OCI-LY3 (cell line): ENCODE data around the gene CRIM1.

Source experiments
- H2AFZ ChIP-seq: fragments of 200-600, 300-600 bp; shearing (Covaris generic); 2 replicates; pipeline ENCODE4 v1.6.0; 2014; ENCODE audit warnings: antibody characterized with exemption, low read depth, low read length
- H3K27ac ChIP-seq: fragments of 200-600, 300-600 bp; sonication (generic); 2 replicates; pipeline ENCODE4 v1.5.1; 2014; ENCODE audit warnings: mild to moderate bottlenecking, low read length, moderate library complexity, mixed read lengths
- H3K27me3 ChIP-seq: fragments of 200-600, 300-600 bp; sonication (generic); 2 replicates; pipeline ENCODE4 v1.6.1; 2014; ENCODE audit warnings: low read depth, low read length, mixed read lengths
- H3K36me3 ChIP-seq: fragments of 200-600, 300-600 bp; sonication (generic); replicated peaks from 2 replicates; pipeline ENCODE3; 2014; ENCODE audit warnings: low read depth, low read length, mixed read lengths
- H3K4me1 ChIP-seq: fragments of 300-600, 200-600 bp; sonication (generic); 2 replicates; pipeline ENCODE4 v1.6.1; 2014; ENCODE audit warnings: low read length, mixed read lengths
- H3K4me2 ChIP-seq: fragments of 200-600, 300-600 bp; sonication (generic); 2 replicates; pipeline ENCODE4 v1.6.1; 2014; ENCODE audit warnings: low read length, mixed read lengths
- H3K4me3 ChIP-seq: fragments of 300-600, 200-600 bp; sonication (generic); 2 replicates; pipeline ENCODE4 v1.5.1; 2014; ENCODE audit warnings: antibody characterized with exemption, mild to moderate bottlenecking, low read length, moderate library complexity
- H3K79me2 ChIP-seq: fragments of 300-600, 200-600 bp; shearing (Covaris generic); 2 replicates; pipeline ENCODE4 v1.6.1; 2014; ENCODE audit warnings: mild to moderate bottlenecking, low read length, mixed read lengths
- H3K9ac ChIP-seq: fragments of 300-600, 200-600 bp; shearing (Covaris generic); 2 replicates; pipeline ENCODE4 v1.6.0; 2014; ENCODE audit warnings: mild to moderate bottlenecking, low read length, moderate library complexity
- H3K9me3 ChIP-seq: fragments of 200-600, 300-600 bp; shearing (Covaris generic); 2 replicates; pipeline ENCODE4 v1.6.1; 2014; ENCODE audit warnings: low read length, mixed read lengths; ENCODE audit not compliant: insufficient read depth
- H4K20me1 ChIP-seq: fragments of 200-600, 300-600 bp; sonication (generic); 2 replicates; pipeline ENCODE4 v1.6.1; 2016; ENCODE audit warnings: low read length, mixed read lengths; ENCODE audit not compliant: insufficient read depth
- EZH2phosphoT487 ChIP-seq: fragments of 200-600 bp; shearing (Covaris generic); IDR thresholded peaks from 2 replicates; pipeline ENCODE4 v1.6.1; 2018; ENCODE audit warnings: antibody characterized with exemption, mixed run types, low read depth
- TF ChIP-seq, protein P1 (sequence below): fragments of 200-600, 300-600 bp; sonication (generic); IDR thresholded peaks from 2 replicates; pipeline ENCODE4 v1.5.1; 2014; ENCODE audit warnings: antibody characterized with exemption, low read length, low read depth

CRIM1 gene

DNA sequence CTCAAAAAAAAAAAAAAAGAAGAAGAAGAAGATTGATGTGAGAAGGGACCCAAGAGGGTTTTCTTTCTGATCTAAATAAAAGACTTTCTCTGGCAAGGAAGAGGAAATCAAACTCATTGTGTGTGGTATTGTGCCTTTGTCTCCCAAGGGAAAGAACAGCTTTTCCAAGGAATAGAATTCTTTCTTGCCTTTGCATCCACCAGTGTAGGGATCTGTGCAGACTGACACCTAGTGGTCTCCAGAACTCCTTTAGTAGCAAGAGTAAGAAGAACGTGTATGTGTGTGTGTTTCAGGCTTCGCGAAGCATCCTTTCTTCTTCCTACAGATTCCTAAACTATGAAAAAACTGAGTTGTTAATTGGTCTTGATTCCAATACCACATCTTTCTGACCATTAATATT, 33.5 kb upstream of the CRIM1 start:
- Histone ChIP-seq H3K4me1 (no peaks in the 10 kb centered on the region), H3K27ac (no peak overlapping the region), H3K36me3 (no peaks in the 10 kb centered on the region), H3K27me3 (0 out of 2 replicates have a peak, but pooled peaks cover 2% of the 10 kb centered on the region), H3K79me2 (no peaks in the 10 kb centered on the region), H2AFZ (no peak overlapping the region), H4K20me1 (no peaks in the 10 kb centered on the region), H3K4me2 (no peak overlapping the region), H3K4me3 (no peak overlapping the region), H3K9me3 (no peaks in the 10 kb centered on the region), H3K9ac (no peak overlapping the region)
- TF ChIP-seq EZH2phosphoT487: no peak
- TF ChIP-seq, protein P1, sequence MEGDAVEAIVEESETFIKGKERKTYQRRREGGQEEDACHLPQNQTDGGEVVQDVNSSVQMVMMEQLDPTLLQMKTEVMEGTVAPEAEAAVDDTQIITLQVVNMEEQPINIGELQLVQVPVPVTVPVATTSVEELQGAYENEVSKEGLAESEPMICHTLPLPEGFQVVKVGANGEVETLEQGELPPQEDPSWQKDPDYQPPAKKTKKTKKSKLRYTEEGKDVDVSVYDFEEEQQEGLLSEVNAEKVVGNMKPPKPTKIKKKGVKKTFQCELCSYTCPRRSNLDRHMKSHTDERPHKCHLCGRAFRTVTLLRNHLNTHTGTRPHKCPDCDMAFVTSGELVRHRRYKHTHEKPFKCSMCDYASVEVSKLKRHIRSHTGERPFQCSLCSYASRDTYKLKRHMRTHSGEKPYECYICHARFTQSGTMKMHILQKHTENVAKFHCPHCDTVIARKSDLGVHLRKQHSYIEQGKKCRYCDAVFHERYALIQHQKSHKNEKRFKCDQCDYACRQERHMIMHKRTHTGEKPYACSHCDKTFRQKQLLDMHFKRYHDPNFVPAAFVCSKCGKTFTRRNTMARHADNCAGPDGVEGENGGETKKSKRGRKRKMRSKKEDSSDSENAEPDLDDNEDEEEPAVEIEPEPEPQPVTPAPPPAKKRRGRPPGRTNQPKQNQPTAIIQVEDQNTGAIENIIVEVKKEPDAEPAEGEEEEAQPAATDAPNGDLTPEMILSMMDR: peak; percentile 38

DNA sequence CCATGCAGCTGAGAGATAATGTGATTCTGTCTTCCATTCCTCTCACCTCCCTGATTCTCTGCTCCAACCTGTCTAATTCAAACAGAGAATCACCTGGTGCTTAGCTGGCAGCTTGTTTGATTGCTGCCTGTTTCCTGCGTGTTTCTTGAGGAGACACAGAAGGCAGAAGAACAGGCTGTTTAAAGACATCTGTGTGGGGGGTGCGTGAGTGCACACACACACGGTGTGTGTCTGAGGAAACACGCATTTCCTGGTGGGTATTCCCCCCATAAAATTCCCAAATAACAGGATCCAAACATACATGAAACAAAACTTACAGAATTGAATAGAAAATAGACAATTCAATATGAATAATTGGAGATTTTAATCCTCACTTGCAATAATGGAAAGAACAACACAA, 29.3 kb upstream of the CRIM1 start:
- Histone ChIP-seq H3K9ac (no peak overlapping the region), H2AFZ (no peak overlapping the region), H3K27ac (no peak overlapping the region), H4K20me1 (no peaks in the 10 kb centered on the region), H3K4me1 (no peaks in the 10 kb centered on the region), H3K4me2 (no peak overlapping the region), H3K79me2 (no peaks in the 10 kb centered on the region), H3K27me3 (no peaks in the 10 kb centered on the region), H3K36me3 (no peaks in the 10 kb centered on the region), H3K4me3 (no peak overlapping the region), H3K9me3 (no peaks in the 10 kb centered on the region)
- TF ChIP-seq, protein P1: no peak
- TF ChIP-seq EZH2phosphoT487: no peak

DNA sequence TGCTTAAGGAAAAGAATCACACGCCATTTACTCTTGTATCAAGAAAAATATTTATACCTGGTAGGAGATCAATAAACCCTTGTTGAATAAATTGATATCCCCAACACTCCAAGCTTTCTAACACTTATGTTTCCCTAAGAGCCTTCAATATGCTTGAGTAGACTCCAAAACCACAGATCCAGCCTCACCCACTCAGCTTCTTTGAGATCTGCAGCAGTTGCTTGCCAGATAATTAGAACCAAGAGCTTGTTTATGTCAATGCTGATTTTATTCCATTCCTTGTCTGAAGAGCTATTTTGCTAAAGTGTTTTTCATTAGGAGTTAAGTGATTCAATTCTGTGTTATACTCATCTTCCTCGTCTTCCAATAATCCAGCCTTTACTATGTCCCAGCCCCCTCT, 26.3 kb upstream of the CRIM1 start:
- no peaks in the 10 kb centered on the region for H3K36me3 ChIP-seq
- no peaks in the 10 kb centered on the region for H3K79me2 ChIP-seq
- H3K4me3 ChIP-seq: no peak overlapping the region
- no peaks in the 10 kb centered on the region for H4K20me1 ChIP-seq
- no peaks in the 10 kb centered on the region for H3K9me3 ChIP-seq
- H2AFZ ChIP-seq: no peak overlapping the region
- no peak overlapping the region for H3K27ac ChIP-seq
- no peaks in the 10 kb centered on the region for H3K4me1 ChIP-seq
- TF ChIP-seq EZH2phosphoT487: no peak
- TF ChIP-seq, protein P1: no peak
- no peak overlapping the region for H3K4me2 ChIP-seq
- H3K27me3 ChIP-seq: no peaks in the 10 kb centered on the region
- H3K9ac ChIP-seq: no peak overlapping the region

DNA sequence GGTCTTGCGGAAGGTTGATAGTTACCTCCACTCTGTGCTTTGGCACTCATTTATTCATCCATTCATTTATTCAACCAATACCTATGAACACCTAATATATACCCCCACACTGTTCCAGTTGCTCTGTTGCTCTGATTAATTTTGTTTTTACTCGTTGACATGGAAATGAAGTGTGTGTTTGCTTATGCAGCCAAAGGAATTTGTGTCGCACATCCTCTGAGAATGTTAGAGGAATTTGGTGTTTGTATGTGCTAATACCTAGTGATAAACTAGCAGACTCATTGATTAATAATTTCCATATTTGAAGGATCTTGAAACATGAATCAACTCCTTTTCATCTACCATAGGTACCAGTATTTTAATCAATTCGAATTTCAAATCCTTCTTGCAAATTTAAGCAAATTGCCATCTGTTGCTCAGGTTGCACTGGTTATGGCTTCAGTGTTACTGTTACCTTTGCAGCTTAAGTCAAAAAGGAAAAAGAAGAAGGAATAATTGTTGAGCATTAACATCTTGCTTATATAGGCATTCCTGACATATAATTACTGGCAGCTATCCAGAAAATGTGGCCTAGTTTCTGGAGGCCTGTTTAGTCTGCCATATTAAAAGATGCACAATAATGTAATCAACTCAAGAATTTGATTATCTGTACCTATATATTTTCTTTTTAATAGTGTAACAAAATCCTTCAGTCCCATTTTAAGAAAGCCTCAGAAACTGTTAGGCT, 25.7 kb upstream of the CRIM1 start:
- no peaks in the 10 kb centered on the region for H3K4me1 ChIP-seq
- H3K4me3 ChIP-seq: no peak overlapping the region
- no peak for TF ChIP-seq EZH2phosphoT487
- no peak overlapping the region for H3K9ac ChIP-seq
- H3K27me3 ChIP-seq: no peaks in the 10 kb centered on the region
- no peak overlapping the region for H2AFZ ChIP-seq
- no peaks in the 10 kb centered on the region for H3K36me3 ChIP-seq
- H3K79me2 ChIP-seq: no peaks in the 10 kb centered on the region
- H3K27ac ChIP-seq: no peak overlapping the region
- no peaks in the 10 kb centered on the region for H3K9me3 ChIP-seq
- H4K20me1 ChIP-seq: no peaks in the 10 kb centered on the region
- no peak overlapping the region for H3K4me2 ChIP-seq
